Occipital lobe (tissue), 3 donors: ENCODE results near the gene NDUFB10. TPM values are rescaled to one million over a fixed set of nuclear protein-coding genes. Genes with fewer than 3 reads are reported as not detected.

Source experiments
- DNase-seq: peaks from one replicate; lab custom pipeline; 2025; lab: John Stamatoyannopoulos, UW
- small RNA-seq: library from RNA; depleted of rRNA; stranded (forward); fragments of <200 nt; gene quantifications from one replicate; pipeline ENCODE3, GENCODE V24; 2014
- total RNA-seq: library from RNA; depleted of rRNA; stranded (reverse); fragments of >200 nt; gene quantifications from one replicate; pipeline ENCODE4 v1.2.3, GENCODE V29; 2014

Gene NDUFB10
- total RNA-seq, 1 donor from 2014 or later = 63.9 TPM

DNA sequence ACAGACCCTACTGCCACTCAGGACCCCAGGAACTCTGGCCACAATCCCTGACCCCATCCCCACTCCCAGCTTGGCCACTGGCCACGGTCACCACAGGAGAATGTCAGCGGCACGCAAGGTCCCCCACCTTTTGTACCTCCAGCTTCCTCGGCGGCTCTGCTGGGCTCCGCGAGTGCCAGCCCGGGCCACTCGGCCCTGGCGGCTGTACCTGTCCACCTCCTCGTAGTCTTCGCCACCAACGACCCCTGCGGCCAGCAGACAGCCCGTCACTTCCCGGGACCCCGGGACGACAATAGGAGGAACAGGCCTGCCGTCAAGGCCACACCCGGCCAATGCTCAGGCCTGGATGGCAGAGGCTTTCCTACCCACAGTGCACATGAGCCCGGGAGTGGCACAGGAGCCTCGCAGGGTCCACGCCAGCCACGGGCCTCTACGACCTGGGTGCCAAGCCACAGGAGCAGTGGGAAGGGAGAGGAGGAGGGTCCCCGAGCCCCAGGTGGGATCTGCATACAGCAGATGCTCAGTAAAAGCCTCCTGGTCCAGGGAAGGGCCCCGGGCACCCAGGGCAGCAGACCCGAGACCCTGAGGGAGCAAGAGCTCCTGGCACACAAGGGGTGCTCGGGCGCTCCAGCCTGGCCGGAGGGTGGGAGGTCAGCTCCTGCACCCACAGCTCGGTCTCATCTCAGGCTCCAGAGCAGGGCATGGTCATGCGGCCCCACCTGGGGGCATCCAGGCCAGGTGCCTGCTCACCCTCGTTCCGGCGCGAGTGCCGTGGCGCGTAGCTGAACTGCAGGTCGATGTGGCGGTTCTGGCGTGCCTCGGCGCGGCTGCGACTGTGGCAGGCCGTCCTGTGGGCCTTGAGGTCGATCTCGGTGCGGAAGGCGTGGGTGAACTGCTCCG, 42.4 kb downstream of the NDUFB10 start:
- no peak for DNase-seq

DNA sequence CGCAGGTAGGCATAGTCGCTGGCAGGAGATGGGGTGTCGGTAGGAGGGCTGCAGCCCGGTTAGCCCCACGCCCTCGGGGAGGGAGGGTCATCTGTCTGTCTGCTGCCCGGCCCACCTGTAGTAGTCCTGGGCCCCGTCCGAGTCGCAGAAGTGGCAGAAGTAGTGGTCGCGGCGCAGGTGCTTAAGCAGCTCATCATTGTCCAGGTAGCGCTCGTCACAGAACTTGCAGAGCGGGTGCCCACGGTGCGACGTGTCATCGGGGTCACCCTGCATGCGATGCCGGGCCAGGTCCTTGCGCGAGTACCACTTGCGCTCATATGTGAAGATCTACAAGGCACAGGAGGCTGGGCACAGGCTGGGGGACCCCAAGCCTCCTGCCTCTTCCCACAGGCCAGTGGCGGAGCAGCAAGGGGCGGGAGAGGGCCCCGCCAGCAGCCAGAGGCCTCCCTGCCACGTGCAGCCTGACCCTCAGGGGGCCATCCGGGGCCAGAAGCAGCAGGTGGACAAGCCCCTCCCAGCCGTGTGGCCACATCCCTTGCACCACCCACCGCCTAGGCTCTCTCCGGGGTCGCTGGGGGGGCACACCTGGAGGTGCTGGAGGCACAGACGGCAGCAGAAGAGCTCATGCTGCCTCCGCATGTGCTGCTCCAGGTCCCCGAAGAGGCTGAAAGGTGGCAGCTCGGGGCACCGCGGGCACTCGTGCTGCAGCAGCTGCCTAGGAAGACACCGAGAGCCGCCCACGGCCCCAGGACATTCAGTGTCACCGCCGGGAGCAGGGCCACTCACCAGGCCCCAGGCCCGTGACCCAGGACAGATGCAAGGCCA, 43.3 kb downstream of the NDUFB10 start:
- DNase-seq = no peak

- DNase-seq = no peak
Measured at GRCh38 chr16:2003231-2003826, 44.0 kb downstream of the NDUFB10 start.

- peak; percentile 49 for DNase-seq
Measured at GRCh38 chr16:2003827-2004641, 44.7 kb downstream of the NDUFB10 start.

DNA sequence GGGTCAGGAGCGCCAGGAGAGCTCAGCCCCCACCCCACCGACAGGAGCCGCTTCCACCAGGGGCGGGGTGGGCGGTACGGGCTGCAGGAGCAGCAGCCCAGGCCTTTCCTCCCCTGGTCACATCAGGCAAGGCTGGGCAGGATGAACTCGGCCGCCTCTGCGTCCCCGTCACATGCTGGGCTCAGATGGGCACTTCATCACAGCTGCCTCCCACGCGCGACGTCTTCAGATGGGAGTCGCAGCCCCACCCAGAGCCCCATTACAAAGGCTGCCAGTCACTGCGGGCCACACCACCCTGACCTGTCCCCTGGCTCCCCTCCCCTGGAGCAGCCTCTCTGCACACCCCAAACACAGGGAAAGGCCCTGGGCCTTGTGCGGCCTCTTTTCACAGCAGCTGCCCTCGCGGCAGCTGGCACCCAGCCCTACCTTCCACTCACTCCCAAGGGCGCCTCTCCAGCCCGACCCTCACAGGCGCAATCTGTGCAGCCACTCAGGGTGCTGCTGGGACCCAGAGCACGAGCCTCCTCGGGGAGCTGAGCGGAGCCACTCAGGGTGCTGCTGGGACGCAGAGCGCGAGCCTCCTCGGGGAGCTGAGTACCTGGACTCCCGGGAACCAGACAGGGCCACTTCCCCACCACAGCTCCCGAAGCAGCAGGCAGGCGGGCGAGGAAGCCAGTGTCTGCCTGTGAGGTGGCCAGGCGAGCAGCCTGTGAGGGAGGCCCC, 45.6 kb downstream of the NDUFB10 start:
- no peak for DNase-seq

DNA sequence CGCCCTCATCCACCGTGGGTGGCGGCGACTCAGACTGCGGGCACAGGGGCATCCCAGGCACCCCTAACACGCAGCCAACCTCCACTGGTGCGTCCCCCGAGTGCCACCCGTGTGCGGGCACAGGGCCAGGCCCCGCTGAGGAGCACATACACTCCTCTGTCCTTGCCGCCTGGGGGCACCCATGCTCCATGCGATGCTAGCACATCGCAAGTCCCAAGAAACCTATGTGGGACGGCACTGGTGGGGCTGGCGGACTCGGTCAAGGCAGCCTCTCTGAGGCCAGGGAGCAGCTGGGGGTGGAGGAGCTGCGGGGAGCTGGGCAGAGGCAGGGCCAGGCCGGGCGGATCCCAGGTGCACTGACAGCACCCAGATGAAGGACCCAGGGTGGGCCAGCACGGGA, 46.3 kb downstream of the NDUFB10 start:
- no peak for DNase-seq

- DNase-seq = no peak
Measured at GRCh38 chr16:2006317-2006716, 47.0 kb downstream of the NDUFB10 start.

GRCh38 chr16:2007081-2007836, 47.9 kb downstream of the NDUFB10 start:
- no peak for DNase-seq

- DNase-seq = no peak
Measured at GRCh38 chr16:2008009-2008526, 48.7 kb downstream of the NDUFB10 start.

DNA sequence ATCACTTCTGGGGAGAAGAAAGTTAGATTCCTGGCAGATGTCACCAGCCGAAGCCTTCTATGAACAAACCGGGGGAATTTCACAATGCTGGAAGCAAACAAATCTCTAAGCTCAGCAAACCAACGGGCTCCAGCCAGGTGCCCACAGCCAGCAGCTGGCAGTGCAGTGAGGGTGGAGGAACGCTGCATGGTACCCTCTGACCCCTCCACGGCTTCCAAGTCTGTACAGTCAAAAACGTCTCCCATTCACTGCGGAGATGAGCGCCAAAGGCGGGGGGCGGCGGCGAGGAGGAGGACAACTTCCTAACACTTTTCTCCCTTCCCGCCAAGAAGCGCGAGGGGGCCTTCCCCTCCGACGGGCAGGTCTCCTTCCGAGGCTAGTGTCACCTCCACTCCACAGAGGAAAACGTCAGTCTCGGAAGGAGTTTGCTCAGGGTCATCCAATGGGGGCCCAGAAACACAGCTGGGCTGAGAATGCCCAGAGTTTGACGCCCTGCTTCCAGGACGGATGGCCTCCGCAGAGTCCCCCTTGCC, 49.4 kb downstream of the NDUFB10 start:
- DNase-seq = no peak

- DNase-seq = no peak
Measured at GRCh38 chr16:2009164-2009711, 49.9 kb downstream of the NDUFB10 start.

DNA sequence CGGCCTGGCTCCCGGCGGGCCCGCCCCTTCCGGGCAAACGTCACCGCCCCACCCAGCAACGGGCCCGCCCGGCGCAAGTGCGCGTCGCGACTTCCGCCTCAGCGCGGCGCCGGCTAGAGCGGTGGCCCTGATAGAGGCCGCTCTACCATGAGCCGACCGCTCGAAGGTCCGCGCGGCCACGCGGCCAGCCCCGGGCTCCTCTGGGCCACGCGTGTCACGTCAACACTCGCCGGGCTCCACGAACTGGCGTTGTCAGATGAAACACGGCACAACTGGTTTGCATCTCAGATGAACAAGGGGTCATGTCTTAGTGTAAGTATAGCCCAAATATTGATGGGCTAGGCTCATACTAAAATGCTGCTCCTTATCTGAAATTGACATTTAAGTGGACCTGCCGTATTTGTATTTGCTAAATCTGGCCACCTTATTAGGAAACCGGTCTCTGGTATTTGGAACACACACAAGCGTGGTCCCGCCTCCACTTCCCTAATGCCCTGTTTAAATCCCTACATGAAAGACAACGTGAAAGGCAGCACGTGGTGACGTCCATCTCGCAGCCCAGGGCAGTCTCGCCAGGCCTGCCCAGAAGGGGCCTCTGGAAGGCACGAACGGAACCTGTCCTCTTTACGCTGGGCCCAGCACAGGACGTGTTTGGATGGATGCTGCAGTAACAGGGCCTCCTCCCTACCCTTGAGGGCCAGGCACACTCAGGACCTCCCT, 50.6 kb downstream of the NDUFB10 start, which contains the start of gene ZNF598:
Gene ZNF598, minus strand, starts transcription at position 31 of the 720 bp plus-strand sequence.
- peak; percentile 71 for DNase-seq

Small RNA genes lying within 50 kb of the gene (small RNA-seq; reads per million reads assigned to genes)
- gene AC005363.2 = not detected
- not detected for gene SNORA10
- gene SNORA64 = not detected

Other genes starting within 250 kb of the NDUFB10 start
- 26.2 TPM for gene NME3, start 188.0 kb upstream of the NDUFB10 start, total RNA-seq
- 6.9 TPM for gene EME2, start 186.7 kb upstream of the NDUFB10 start, total RNA-seq
- 30.6 TPM for gene MRPS34, start 186.4 kb upstream of the NDUFB10 start, total RNA-seq
- 60.5 TPM for gene SPSB3, start 177.0 kb upstream of the NDUFB10 start, total RNA-seq
- 37.9 TPM for gene NUBP2, start 176.6 kb upstream of the NDUFB10 start, total RNA-seq
- not detected for gene IGFALS, start 165.8 kb upstream of the NDUFB10 start, total RNA-seq
- 49.1 TPM for gene HAGH, start 132.7 kb upstream of the NDUFB10 start, total RNA-seq
- gene FAHD1, start 132.3 kb upstream of the NDUFB10 start, total RNA-seq = 63.6 TPM
- gene MEIOB, start 87.4 kb upstream of the NDUFB10 start, total RNA-seq = not detected
- not detected for gene HS3ST6, start 41.1 kb upstream of the NDUFB10 start, total RNA-seq
- 3.6 TPM for gene MSRB1, start 16.3 kb upstream of the NDUFB10 start, total RNA-seq
- not detected for gene RPL3L, start 4.8 kb upstream of the NDUFB10 start, total RNA-seq
- 1,574 TPM for gene RPS2, start 5.3 kb downstream of the NDUFB10 start, total RNA-seq
- not detected for gene RNF151, start 7.3 kb downstream of the NDUFB10 start, total RNA-seq
- gene TBL3, start 12.5 kb downstream of the NDUFB10 start, total RNA-seq = 12.0 TPM
- gene NOXO1, start 21.9 kb downstream of the NDUFB10 start, total RNA-seq = 0.78 TPM
- 10.9 TPM for gene GFER, start 24.7 kb downstream of the NDUFB10 start, total RNA-seq
- 81.3 TPM for gene SYNGR3, start 30.4 kb downstream of the NDUFB10 start, total RNA-seq
- 5.5 TPM for gene ZNF598, start 50.3 kb downstream of the NDUFB10 start, total RNA-seq
- not detected for gene NPW, start 60.2 kb downstream of the NDUFB10 start, total RNA-seq
- 9.8 TPM for gene NHERF2, start 67.4 kb downstream of the NDUFB10 start, total RNA-seq
- gene NTHL1, start 88.3 kb downstream of the NDUFB10 start, total RNA-seq = 20.3 TPM
- 47.3 TPM for gene TSC2, start 88.4 kb downstream of the NDUFB10 start, total RNA-seq
- gene PKD1, start 176.4 kb downstream of the NDUFB10 start, total RNA-seq = 70.3 TPM
- 5.8 TPM for gene RAB26, start 189.1 kb downstream of the NDUFB10 start, total RNA-seq
- 35.6 TPM for gene TRAF7, start 196.2 kb downstream of the NDUFB10 start, total RNA-seq
- gene CASKIN1, start 237.1 kb downstream of the NDUFB10 start, total RNA-seq = 23.6 TPM
- gene MLST8, start 245.9 kb downstream of the NDUFB10 start, total RNA-seq = 10.5 TPM